ENCODE data around the gene RHBDD2. TPM values are rescaled to one million over a fixed set of nuclear protein-coding genes. Genes with fewer than 3 reads are reported as not detected.

Gene RHBDD2
- total and polyA plus RNA-seq, 3 donors from 2014 or later: 106 to 161 (median 109) TPM

- no peak for TF ChIP-seq POLR2A (IDR thresholded peaks at IDR 0.05)
- TF ChIP-seq CTCF (IDR thresholded peaks at IDR 0.05): no peak
- H3K27ac ChIP-seq: no peak overlapping the region
These were observed 49.7 kb downstream of the RHBDD2 start for GRCh38 chr7:75928568-75928914.

DNA sequence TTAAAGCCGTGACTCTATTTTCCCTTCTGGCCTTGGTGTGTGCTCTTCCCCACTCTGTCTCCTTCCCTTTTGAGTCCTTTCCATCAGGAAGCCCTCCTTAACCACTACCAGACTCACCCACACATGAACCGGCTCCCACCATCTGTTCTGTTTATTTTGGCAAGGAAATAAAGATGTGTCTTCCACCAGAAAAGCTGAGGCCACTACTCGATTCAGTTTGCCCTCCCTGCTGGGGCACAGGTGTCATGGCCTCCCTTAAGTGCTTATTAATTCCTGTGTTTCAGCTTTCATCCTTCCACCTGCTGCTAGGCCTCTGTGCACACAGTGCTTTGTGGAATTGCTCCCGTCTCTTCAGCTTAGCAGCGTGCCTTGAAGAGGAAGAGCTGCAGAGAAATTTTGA, 52.8 kb downstream of the RHBDD2 start:
- Histone ChIP-seq H3K9me3 (no peaks in the 10 kb centered on the region), H3K36me3 (ENCODE audit: low read depth, missing control alignments) (no peaks in the 10 kb centered on the region), H3K4me3 (no peak overlapping the region), H3K27me3 (no peaks in the 10 kb centered on the region), H3K4me1 (no peaks in the 10 kb centered on the region), H3K27ac (no peak overlapping the region)
- intact Hi-C loops (cut with DNase I; ENCODE audit: low total_unique reads): no loop called here
- no peak for DNase-seq
- 64 to 67% methylated on average over 5 of the region's 5 CpGs for WGBS, 2 donors
- TF ChIP-seq POLR2A (IDR thresholded peaks at IDR 0.05) (no peak), CTCF (IDR thresholded peaks at IDR 0.05) (no peak)

More at GRCh38 chr7:75928568-75928914, 49.7 kb downstream of the RHBDD2 start:
- Histone ChIP-seq H3K4me1 (no peaks in the 10 kb centered on the region), H3K27me3 (no peaks in the 10 kb centered on the region), H3K36me3 (ENCODE audit: low read depth, missing control alignments) (no peaks in the 10 kb centered on the region), H3K4me3 (no peak overlapping the region), H3K9me3 (no peaks in the 10 kb centered on the region)
- WGBS, 2 donors: 85% methylated on average over 4 of the region's 4 CpGs; no CpG with 5 or more reads in 1 of the 2 donors
- DNase-seq: no peak
- intact Hi-C loops (cut with DNase I; ENCODE audit: low total_unique reads): no loop called here

GRCh38 chr7:75937958-75938786, 59.3 kb downstream of the RHBDD2 start:
- TF ChIP-seq POLR2A (IDR thresholded peaks at IDR 0.05) (no peak), CTCF (IDR thresholded peaks at IDR 0.05) (no peak)
- WGBS, 2 donors: 58 to 62% methylated on average over 15 of the region's 15 CpGs
- peak overlapping the region in 1 of 2 donors; percentile 45 for H3K27ac ChIP-seq

More at GRCh38 chr7:75937958-75938786, 59.3 kb downstream of the RHBDD2 start:
- Histone ChIP-seq H3K27me3 (no peaks in the 10 kb centered on the region), H3K36me3 (ENCODE audit: low read depth, missing control alignments) (no peaks in the 10 kb centered on the region), H3K4me3 (no peak overlapping the region), H3K4me1 (peaks cover 5% of the 10 kb centered on the region), H3K9me3 (no peaks in the 10 kb centered on the region)
- intact Hi-C loops (cut with DNase I; ENCODE audit: low total_unique reads): no loop called here
- peak; percentile 73 for DNase-seq

Small RNAs within 50 kb of the gene (microRNA-seq; reads per million reads assigned to microRNA genes)
- gene MIR4651 (ENCODE audit: borderline number of aligned reads in 2 of 2, borderline replicate concordance in 1 of 2): 0 reads per million in 2 donors

Other genes with a start within 250 kb of the RHBDD2 start
- gene HIP1, start 140.1 kb upstream of the RHBDD2 start, total RNA-seq: 10 to 100 TPM; 43.5 to 85.4 TPM
- gene HIP1, start 140.1 kb upstream of the RHBDD2 start, polyA plus RNA-seq (ENCODE audit: insufficient read depth, low read depth, low replicate concordance): 68.0 TPM
- gene CCL26, start 106.8 kb upstream of the RHBDD2 start, total RNA-seq: 1 to 10 TPM in 1 of 2 donors, not detected in 1; 1.1 TPM
- gene CCL26, start 106.8 kb upstream of the RHBDD2 start, polyA plus RNA-seq (ENCODE audit: insufficient read depth, low read depth, low replicate concordance): 5.6 TPM
- gene CCL24, start 65.2 kb upstream of the RHBDD2 start, total RNA-seq: not detected
- 1.1 TPM for gene CCL24, start 65.2 kb upstream of the RHBDD2 start, polyA plus RNA-seq (ENCODE audit: insufficient read depth, low read depth, low replicate concordance)
- gene POR, start 36.1 kb downstream of the RHBDD2 start, total RNA-seq: 100 to 1,000 TPM; 122 to 169 TPM
- 98.5 TPM for gene POR, start 36.1 kb downstream of the RHBDD2 start, polyA plus RNA-seq (ENCODE audit: insufficient read depth, low read depth, low replicate concordance)
- 100 to 1,000 TPM in 1 of 2 donors, 10 to 100 TPM in 1; 85.9 to 150 TPM for gene TMEM120A, start 115.6 kb downstream of the RHBDD2 start, total RNA-seq
- gene TMEM120A, start 115.6 kb downstream of the RHBDD2 start, polyA plus RNA-seq (ENCODE audit: insufficient read depth, low read depth, low replicate concordance): 270 TPM
- gene STYXL1, start 169.0 kb downstream of the RHBDD2 start, total RNA-seq: 10 to 100 TPM; 47.0 to 48.3 TPM
- 122 TPM for gene STYXL1, start 169.0 kb downstream of the RHBDD2 start, polyA plus RNA-seq (ENCODE audit: insufficient read depth, low read depth, low replicate concordance)
- 100 to 1,000 TPM in 1 of 2 donors, 10 to 100 TPM in 1; 93.3 to 102 TPM for gene MDH2, start 169.1 kb downstream of the RHBDD2 start, total RNA-seq
- gene MDH2, start 169.1 kb downstream of the RHBDD2 start, polyA plus RNA-seq (ENCODE audit: insufficient read depth, low read depth, low replicate concordance): 154 TPM